Measurements from ENCODE around the gene CBX4. TPM values are rescaled to one million over a fixed set of nuclear protein-coding genes. Genes with fewer than 3 reads are reported as not detected.

The CBX4 gene
- total RNA-seq, 4 donors from 2014 or later, result 3.0 to 9.0 (median 5.3) TPM

DNA sequence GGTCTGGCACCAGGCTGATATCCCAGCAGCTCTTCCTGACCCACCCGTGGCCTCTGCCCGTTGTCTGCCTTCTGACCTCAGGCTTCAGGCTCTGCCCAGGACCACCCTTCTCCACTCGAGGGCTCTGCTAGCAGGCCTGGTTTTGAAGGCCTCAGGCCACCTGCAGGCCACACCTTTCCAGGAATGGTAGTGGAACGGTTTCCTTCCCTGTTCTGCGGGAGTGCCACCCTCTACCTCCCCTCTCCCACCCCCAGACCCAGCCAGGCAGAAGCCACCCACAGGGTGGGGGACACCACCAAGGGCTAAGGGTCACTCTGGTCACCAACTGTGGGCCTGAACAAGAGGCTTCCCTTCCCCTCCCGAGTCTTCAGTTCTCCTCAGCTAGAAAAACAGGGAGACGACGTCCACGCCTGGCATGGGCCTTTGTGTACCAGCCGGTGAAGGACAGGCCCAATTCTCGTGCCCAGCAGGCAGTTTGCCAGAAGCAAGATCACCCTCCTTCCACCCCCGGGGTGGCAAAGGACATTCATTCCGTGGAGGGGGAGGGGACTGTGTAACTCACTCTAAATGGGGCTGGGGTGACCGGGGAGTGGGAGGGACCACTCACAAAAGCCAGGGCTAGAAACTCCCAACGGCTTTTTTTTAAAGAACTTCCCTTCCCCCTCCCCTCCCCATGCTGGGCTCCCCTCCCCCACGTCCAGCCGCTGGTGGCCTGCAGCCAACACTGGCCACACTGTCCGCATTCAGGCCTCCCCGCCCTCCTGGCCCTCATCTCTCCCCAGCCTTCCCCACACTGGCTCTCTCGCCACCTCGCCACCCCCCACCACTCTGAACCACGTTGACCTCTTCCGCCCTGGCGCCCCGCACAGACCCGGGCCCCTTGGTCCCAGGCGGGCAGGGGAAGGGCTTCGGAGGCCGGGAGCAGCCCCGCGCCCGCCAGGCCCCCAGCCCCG lies 7.7 kb downstream of the CBX4 start:
- H3K27me3 ChIP-seq, result peaks cover 8 to 18% (median 15%) of the 10 kb centered on the region in 3 donors
- H3K4me1 ChIP-seq, result peaks cover 7 to 16% of the 10 kb centered on the region in 2 donors
- in situ Hi-C loops (cut with MboI; ENCODE audit: low sequenced_read_pairs in 4 of 4) (no loop called here), intact Hi-C loops (cut with DNase I; ENCODE audit: low total_unique reads) (no loop called here)
- peak in 1 of 2 donors; percentile 49 for DNase-seq
- H3K27ac ChIP-seq, result no peak overlapping the region
- H3K9me3 ChIP-seq, result no peaks in the 10 kb centered on the region
- no peaks in the 10 kb centered on the region for H3K36me3 ChIP-seq
- peak; percentile 55 to 66 for ATAC-seq
- TF ChIP-seq CTCF (IDR thresholded peaks at IDR 0.05 in 4 of 5, conservative IDR thresholded peaks at IDR 0.05 in 1 of 5), result no peak
- no peak for TF ChIP-seq POLR2A (IDR thresholded peaks at IDR 0.05)
- H3K4me3 ChIP-seq, result peak overlapping the region in 3 of 4 donors; percentile 20 to 46 (median 43)

DNA sequence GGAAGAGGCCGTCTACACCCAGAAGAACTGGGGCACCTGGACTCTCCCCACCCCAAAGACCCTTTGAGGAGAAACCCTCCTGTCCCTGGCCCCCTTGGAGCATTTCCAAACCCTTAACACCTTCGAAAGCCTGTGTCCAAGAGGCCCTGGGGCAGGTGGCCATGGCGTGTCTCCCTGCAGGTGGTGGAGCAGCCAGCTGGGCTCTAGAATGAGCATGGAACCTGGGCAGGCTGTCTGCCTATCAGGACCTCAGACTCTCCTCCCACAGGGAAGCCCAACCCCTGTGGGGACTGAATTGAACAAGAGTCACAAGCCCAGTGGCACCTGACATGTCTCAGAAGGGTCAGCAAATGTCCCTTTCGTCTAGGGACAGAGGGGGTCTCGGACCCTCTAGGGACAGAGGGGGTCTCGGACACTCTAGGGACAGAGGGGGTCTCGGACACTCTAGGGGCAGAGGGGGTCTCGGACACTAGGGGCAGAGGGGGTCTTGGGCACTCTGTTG lies 8.4 kb downstream of the CBX4 start:
- Histone ChIP-seq H3K4me3 (no peak overlapping the region), H3K27ac (no peak overlapping the region), H3K9me3 (no peaks in the 10 kb centered on the region), H3K27me3 (peaks cover 15 to 22% (median 22%) of the 10 kb centered on the region in 3 donors), H3K4me1 (peaks cover 5 to 14% of the 10 kb centered on the region in 2 donors), H3K36me3 (no peaks in the 10 kb centered on the region)
- in situ Hi-C loops (cut with MboI; ENCODE audit: low sequenced_read_pairs in 4 of 4), result no loop called here
- ATAC-seq (no peak), DNase-seq (no peak)
- intact Hi-C loops (cut with DNase I; ENCODE audit: low total_unique reads), result no loop called here
- TF ChIP-seq POLR2A (IDR thresholded peaks at IDR 0.05) (no peak), CTCF (IDR thresholded peaks at IDR 0.05 in 4 of 5, conservative IDR thresholded peaks at IDR 0.05 in 1 of 5) (no peak)

DNA sequence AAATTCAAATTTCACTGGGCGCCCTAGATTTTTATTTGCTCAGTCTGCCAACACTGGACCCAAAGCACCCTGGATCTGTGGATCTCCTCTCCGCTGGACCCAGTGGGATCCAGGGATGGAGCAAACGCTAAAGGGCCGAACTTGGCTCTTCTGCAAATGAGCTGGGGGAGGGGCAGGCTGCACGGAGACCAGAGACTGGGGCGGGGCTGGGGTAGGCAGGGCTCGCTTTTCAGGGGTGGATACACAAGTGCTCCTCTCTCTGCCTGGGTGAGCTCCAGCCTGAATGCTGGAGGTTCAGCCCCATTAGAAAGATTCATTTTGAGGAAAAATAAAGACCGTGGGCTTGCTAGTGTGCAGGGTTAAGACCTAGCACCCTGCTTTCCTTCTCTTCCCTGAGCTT lies 8.9 kb downstream of the CBX4 start:
- no peak for ATAC-seq
- TF ChIP-seq CTCF (IDR thresholded peaks at IDR 0.05 in 4 of 5, conservative IDR thresholded peaks at IDR 0.05 in 1 of 5) (no peak), POLR2A (IDR thresholded peaks at IDR 0.05) (no peak)
- Histone ChIP-seq H3K4me1 (peaks cover 5 to 14% of the 10 kb centered on the region in 2 donors), H3K4me3 (no peak overlapping the region), H3K27me3 (peaks cover 16 to 23% (median 22%) of the 10 kb centered on the region in 3 donors), H3K9me3 (no peaks in the 10 kb centered on the region), H3K36me3 (no peaks in the 10 kb centered on the region), H3K27ac (no peak overlapping the region)
- in situ Hi-C loops (cut with MboI; ENCODE audit: low sequenced_read_pairs in 4 of 4), result no loop called here
- DNase-seq, result no peak
- intact Hi-C loops (cut with DNase I; ENCODE audit: low total_unique reads), result no loop called here

DNA sequence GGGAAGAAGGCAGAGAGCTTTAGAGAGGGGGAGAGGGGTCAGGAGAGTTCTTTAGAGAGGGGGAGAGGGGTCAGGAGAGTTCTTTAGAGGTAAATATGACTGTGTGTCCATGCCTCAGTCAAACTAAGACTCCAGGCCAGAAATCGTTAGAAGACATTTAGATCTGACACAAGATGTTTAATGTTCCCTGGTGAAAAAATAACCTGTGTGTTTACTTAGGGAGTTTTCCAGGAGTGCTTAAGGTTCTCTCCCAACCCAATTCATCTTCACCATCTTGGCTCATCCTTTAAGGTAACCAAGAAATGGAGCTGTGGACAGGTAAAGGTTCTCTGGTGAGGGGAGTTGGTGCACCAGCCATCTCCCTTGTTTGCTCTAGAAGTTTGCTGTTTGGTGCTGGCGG lies 9.8 kb downstream of the CBX4 start:
- TF ChIP-seq CTCF (IDR thresholded peaks at IDR 0.05 in 4 of 5, conservative IDR thresholded peaks at IDR 0.05 in 1 of 5), result no peak
- TF ChIP-seq POLR2A (IDR thresholded peaks at IDR 0.05), result no peak
- H3K9me3 ChIP-seq, result no peaks in the 10 kb centered on the region
- no peak overlapping the region for H3K4me3 ChIP-seq
- DNase-seq (no peak), ATAC-seq (no peak)
- H3K4me1 ChIP-seq, result peaks cover 5 to 14% of the 10 kb centered on the region in 2 donors
- no peaks in the 10 kb centered on the region for H3K36me3 ChIP-seq
- intact Hi-C loops (cut with DNase I; ENCODE audit: low total_unique reads) (no loop called here), in situ Hi-C loops (cut with MboI; ENCODE audit: low sequenced_read_pairs in 4 of 4) (no loop called here)
- no peak overlapping the region for H3K27ac ChIP-seq
- H3K27me3 ChIP-seq, result peaks cover 19 to 23% (median 23%) of the 10 kb centered on the region in 3 donors

All from gastrocnemius medialis (tissue), 4 donors.